Endodermal cell (in vitro differentiated cells): ENCODE measurements around the gene CMSS1. TPM values are rescaled to one million over a fixed set of nuclear protein-coding genes. Genes with fewer than 3 reads are reported as not detected.

ENCODE experiments used
- microRNA-seq: library from miRNA; unstranded; fragments of <30 nt; microRNA quantifications from one replicate; pipeline ENCODE4 v1.2.0, GENCODE V29; 2020; ENCODE audit warnings: borderline microRNAs expressed
- total RNA-seq, 2 donors: library from RNA; stranded (reverse); fragmentation: NEBNext Ultra II Directional in 1 of 2; extraction: Animal tissue kit (Norgen Biotek cat#: 25700) in 1 of 2; gene quantifications; 2 replicates in 1 of 2; 3 replicates in 1 of 2; pipeline ENCODE4 v1.2.1, GENCODE V29; 2021

The CMSS1 gene
- total RNA-seq, 2 donors from 2014 or later, result 48.5 to 50.8 TPM

Small RNA genes within 50 kb of the gene (microRNA-seq; reads per million reads assigned to microRNA genes)
- gene MIR3921, result not detected

Other genes starting within 250 kb of the CMSS1 start
- gene COL8A1, start 179.3 kb upstream of the CMSS1 start, total RNA-seq, result 1 to 10 TPM; 3.5 to 3.9 TPM